TTC549 (cell line): ENCODE measurements around the gene GADD45GIP1.
"Not testable (repeated sequence)": the region's sequence is repeated elsewhere in the genome, so short reads cannot be mapped to it uniquely, and the experiment has no call there.

Source experiments
- FAIRE-seq: peaks from 2 replicates; lab custom pipeline; 2012; peaks lifted over from hg19 to GRCh38; lab: Jason Lieb, UNC

Gene GADD45GIP1

DNA sequence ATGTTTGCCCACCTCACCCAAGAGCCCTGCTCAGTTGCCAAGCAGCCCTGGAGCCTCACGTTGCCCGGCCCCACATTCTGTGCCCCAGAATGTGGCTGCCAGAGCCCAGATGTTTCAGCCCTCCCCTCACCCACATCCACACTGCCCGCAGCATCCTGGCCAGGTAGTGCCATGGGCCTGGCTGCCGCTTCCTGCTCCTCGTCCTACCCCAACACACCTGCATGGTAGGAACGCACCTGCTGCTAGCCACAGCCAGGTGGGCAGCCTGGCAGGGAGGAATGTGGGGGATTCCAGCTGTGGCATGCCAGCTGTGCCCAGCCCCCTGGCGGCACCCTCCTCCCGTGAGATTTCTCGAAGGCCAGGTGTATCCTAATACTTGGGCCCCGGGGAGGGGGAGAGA is 30.8 kb upstream of the GADD45GIP1 start:
- FAIRE-seq: no peak

DNA sequence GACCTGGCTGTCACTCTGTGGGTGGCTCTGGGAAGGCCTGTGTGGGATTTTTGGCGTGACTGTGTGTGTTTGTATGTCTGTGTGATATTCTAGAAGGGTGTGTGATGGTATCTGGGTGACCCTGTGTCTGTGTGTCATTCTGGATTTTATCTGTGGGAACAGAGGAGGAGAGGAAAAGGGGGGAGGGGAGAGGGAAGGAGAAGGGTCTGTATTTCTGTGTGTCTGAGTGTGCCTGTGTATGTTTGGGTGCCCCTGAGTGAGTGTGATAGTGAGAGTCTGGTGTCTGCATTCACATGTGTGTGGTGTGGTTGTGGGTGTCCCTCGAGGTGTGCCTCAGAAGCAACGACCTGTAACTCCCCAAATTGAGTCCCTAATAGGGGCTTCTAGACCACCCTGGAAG is 30.2 kb upstream of the GADD45GIP1 start:
- FAIRE-seq: no peak

DNA sequence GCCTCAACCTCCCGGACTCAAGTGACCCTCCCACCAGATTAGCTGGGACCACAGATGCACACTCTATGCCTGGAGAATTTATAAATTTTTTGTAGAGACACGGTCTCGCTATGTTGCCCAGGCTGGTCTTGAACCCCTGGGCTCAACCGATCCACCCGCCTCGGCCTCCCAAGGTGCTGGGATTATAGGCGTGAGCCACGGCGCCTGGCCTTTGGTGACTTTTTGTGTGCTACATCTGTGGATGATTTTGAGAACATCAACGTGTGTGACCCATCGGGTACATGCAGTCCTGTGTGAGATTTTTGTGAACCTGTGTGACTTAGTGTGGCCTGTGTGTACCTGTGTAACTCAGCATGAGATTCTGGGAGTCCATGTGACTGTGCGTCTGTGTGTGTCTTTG is 29.7 kb upstream of the GADD45GIP1 start:
- no peak for FAIRE-seq

DNA sequence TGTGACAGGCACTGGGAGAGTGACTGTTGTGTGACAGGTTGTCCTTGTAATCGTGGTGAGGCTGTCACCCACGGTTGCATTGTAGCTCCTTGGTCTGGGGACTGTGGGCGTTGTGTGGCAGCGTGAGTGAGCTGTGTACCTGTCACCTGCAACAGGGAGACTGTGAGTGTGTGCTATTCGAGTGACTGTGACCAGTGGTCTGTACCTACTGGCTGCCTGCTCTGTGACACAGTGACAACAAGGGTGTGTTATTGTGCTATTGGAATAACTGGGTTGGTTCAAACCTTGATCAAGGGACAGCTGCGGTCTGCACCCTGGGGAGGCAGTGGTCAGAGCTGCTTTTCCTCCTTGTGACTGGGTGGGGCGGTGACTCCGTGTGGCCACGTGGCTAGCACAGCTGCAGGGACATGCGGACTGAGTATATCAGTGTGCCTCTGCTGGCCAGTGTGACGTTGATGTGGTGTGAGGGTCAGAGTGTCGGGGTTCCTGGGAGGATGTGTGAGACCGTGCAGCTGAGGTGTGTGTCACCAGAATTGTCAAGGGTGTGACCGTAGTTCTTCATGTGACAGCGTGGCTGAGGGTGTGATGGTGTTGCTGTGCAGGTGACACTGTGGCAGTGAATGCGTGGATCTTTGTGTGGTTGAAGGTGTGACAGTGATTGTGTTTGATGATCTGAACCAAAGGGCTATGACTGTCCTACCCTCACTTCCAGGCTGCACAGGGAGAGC is 28.2 kb upstream of the GADD45GIP1 start:
- FAIRE-seq: no peak

DNA sequence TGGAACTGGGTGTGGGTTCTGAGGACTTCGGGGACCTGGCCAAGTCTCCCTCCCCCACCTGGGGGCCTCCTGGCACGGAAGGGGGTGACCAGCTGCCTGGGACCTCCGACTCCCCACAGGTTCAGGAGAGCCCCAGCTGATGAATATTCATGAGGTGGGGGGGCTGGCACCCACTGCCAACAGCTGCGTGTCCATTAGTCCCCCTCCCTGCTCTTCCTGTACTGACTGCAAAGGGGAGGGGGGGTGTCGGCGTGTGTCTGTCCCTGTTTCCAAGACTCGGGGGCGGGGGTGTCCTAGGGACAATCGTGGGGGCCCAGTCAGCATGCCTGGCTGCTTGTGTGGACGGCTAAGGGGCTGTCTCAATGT is 27.6 kb upstream of the GADD45GIP1 start:
- no peak for FAIRE-seq

DNA sequence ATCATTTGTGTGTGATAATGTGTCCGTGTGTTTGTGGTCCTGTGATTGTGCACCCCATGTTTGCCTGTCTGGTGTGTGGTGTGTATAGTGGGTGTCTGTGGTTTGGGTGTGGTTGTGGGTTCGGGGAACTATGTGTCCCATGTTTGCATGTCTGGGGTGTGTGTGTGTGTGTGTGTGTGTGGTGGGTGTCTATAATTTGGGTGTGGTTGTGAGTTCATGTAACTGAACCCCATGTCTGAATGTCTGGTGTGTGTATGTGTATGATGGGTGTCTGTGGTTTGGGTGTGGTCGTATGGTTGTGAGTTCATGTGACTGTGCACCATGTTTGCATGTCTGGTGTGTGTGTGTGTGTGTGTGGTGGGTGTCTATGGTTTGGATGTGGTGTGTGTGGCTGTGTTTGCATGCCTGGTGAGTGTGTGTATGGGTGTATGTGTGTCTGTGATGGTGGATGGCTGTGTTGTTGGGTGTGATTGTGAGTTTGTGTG is 27.2 kb upstream of the GADD45GIP1 start:
- no peak for FAIRE-seq

DNA sequence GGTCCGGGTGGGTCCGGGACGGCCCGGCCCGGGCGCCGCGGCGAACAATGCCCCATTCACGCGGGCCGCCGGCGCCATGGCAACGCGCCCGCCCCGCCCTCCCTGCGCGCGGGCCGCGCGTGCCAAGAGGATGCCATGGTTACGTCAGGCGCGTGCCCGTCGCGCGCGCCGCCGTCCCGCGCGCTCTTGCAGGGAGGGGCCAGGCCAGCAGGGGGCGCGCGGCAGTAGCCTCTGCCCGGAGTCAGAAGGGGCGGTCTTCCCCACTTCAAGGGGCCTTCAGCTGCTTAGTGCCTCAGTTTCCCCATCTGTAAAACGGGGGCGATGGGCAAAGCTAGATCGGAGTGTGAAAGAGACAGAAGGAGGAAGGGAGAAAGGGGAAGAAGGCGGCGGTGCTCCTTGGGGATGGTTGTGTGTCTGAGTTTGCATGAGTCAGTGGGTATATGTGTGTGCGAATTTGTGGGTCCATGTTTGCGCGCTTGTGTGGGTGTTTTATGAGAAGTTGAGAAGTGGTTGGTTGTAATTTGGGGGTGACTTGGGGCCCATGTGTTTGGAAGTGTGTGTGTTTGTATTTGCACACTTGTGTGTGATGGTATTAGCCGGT is 26.6 kb upstream of the GADD45GIP1 start:
- no peak for FAIRE-seq

DNA sequence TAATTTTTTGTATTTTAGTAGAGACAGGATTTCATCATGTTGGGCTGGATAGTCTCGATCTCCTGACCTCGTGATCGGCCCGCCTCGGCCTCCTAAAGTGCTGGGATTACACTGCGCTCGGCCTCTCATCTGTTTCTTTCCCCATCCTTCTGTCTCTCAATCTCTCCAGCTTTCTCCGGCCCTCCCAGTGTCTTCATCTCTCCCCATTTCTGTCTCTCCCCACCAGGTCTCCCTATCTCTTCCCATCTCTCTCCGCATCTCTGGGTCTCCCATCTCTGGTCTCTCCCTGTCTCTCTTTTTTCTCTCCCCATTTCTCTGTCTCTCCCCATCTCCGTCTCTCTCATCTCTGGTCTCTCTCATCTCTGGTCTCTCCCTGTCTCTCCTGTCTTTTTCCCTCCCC is 26.1 kb upstream of the GADD45GIP1 start:
- no peak for FAIRE-seq

DNA sequence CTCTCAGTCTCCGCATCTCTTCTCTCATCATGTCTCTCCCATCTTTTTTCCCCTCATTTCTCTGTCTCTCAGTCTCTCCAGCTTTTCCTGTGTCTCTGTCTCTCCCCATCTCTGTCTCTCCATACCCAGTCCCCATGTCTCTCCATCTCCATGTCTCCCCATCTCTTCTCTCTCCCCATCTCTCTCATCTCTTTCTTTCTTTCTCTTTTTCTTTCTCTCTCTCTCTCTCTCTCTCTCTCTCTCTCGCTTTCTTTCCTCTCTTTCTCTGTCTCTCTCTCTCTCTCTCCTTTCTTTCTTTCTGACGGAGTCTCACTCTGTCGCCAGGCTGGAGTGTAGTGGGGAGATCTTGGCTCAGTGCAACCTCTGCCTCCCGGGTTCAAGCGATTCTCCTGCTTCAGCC is 25.6 kb upstream of the GADD45GIP1 start:
- no peak for FAIRE-seq

DNA sequence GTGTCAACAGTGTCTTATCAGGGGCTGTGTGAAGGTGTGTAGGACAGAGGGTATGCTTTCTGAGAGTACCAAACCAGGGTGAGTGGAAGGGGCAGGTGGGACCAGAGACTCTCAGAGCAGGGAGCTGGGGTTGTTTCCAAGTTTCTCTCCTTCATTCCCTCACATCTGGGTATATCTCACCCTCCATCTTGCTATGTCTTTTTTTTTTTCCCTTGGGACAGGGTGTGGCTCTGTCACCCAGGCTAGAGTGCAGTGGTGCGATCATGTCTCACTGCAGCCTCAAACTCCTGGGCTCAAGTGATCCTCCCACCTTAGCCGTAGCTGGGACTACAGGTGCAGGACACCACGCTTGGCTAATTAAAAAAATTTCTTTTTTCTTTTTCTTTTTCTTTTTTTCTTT is 23.0 kb upstream of the GADD45GIP1 start:
- no peak for FAIRE-seq

DNA sequence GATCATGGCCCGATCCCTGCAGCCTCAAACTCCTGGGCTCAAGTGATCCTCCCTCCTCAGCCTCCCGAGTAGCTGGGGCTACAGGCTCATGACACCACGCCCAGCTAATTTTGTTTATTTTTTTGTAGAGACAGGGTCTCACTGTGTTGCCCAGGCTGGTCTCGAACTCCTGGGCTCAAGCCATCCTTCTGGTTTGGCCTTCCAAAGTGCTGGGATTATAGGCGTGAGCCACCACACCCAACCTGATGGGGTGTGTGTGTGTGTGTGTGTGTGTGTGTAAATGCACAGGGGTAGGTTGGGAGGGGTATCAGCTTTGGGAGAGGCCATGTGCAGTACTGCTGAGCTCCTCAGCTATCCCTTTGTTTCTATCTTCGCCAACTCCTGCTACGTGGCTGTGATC is 19.1 kb upstream of the GADD45GIP1 start:
- FAIRE-seq: not testable (repeated sequence)

DNA sequence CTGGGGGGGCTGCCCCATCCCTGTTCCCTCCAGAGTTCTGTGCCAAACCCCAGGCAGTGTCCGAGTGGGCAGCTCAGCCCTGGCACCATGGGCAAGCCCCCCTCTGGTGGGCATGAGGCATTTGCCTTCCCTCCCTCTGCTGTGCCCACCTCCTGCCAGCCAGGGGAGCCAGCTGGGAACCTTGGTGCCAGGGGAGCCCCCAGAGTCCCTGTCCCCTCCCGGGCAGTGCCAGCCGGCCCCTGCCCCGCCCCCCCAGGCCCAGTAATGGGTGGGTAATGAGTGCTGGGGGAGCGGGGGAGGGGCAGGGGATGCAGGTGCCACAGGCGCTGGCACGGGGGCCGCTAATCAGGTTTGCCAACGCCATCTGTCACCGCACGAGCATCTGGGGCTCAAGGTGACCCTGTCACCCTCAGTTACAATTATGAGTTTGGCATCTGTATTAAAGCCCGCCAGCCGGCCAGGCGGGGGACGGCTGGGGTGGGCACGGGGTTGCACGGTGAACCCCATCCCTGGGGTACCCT is 18.3 kb upstream of the GADD45GIP1 start:
- FAIRE-seq: no peak

DNA sequence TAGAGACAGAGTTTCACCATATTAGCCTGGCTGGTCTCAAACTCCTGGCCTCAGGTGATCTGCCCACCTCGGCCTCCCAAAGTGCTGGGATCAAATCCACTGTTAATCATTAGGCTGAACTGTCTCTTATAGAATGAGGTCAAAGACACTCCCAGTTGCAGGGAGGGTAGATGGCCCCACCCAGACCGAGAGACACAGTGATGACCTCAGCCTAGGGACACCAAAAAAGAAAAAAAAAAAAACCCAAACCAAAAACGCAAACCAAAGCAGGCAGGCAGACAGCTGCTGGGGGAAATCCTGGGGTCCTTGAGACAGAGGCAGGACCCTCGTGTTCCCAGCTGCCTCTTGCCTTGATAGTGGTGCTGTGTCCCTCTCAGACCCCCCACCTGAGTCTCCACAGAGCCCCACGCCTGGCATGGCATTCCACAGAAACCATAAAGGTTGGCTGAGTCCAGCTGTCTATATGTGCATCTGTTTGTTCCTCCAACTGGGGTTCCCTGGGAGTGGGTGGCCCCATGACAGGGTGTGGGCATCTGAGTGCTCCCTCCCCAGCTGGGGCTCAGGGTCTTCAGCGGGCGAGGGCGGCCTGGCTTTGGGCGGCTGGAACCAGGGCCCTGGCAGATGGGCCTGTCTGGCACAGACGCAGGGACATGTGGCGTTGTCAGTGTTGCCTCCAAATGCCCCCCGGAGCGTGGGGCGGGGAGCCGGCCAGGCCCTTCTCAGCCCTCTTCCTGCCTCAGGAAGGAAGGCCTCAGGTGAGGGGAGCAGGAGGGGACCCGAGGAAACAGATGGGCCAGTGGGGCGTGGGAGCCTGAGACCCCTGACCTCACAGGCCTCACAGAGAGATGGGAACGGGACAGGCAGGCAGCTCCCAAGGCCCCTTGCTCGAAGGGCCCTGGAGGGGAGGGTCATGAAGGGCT is 17.5 kb upstream of the GADD45GIP1 start:
- no peak for FAIRE-seq

DNA sequence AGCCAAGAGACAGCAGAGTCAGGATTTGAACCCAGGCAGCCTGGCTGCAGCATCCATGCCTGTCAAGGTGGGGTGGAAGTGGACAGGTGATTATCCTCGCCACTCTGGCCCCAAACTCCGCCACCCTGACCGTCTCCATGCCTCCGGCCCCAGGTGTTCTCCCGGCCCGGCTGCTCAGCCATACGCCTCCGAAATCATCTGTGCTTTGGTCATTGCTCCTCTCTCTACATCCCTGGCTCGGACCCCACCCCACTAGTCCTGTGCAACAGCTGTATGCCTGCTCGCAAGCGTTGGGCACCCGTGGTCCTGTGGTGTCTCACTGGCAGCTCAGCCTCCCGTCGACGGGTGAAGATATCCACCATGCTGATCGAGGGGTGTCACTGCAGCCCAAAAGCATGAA is 16.2 kb upstream of the GADD45GIP1 start:
- no peak for FAIRE-seq

DNA sequence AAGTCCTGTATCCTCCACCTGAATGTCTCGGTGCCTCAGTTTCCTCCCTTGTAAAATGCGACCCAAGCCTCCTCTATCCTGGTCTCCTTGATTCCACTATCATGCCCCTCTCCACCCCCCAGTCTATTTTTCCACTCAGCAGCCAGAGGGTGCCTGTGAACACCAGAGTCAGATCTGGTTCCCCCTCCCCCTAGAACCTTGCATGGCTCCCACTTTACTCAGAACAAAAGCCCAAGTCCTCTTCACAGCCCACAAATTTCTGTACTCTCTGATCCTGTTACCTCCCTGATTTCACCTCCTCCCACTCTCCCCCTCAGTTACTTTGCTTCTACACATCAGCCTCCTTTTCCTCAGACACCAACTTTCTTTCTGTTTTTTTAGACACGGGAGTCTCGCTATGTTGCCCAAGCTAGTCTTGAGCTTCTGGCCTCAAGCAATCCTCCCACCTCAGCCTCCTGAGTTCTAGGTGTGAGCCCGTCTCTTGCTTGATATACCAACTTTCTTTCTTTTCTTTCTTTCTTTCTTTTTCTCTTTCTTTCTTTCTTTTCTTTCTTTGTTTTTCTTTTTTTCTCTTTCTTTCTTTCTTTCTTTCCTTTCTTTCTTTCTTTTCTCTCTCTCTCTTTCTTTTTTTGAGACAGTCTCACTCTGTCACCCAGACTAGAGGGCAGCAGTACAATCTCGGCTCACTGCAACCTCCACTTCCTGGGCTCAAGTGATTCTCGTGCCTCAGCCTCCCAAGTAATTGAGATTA is 13.2 kb upstream of the GADD45GIP1 start:
- FAIRE-seq: no peak

DNA sequence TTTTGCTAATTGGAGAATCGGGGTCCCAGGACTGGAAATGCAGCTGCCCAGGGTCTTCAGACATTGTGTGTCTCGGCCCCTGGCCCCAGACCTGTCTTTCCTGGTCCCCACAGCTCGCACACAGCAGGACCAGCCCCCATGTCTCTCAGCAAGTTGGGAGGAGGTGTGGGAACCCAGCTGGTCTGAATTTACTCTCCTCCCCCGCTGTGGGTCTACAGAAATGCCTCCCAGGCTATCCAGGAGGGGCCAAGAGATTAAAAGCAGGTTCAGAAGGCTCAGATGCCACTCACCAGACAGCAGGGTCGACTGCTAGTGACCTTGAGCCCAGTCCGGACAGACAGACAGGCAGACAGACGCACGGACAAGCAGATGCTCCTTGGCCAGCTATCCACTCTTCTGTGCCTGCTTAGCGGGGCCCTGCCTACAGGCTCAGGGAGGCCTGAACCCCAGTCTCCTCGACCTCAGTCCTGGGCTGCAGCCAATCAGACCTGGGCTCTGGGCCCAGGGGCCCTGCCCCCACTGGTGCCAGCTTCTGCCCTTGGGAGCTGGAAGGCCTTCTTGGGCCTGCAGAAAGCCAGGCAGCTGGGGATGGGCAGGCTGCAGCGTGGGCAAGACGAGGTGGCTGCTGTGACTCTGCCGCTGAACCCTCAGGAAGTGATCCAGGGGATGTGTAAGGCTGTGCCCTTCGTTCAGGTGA is 12.4 kb upstream of the GADD45GIP1 start, which contains the start of gene DAND5:
Gene DAND5, plus strand, starts transcription at position 285 of the 697 bp plus-strand sequence. Its CDS starts 85 bp downstream, at position 370.
- no peak for FAIRE-seq

DNA sequence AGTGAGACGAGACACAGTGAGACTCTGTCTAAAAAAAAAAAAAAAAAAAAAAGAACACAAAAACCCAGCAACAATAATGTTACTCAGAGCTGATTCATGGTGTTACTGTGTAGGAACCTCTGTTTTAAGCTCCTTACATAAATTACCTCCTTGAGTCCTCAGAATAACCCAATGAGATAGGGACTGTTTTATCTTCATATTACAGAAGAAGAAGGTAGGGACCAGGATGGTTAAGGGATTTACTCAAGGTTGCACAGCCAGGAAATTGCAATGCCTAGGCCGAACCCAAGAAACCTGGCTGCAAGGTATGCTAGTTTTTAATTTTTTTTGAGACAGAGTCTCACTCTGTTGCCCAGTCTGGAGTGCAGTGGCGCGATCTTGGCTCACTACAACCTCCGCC is 10.9 kb upstream of the GADD45GIP1 start:
- FAIRE-seq: no peak

DNA sequence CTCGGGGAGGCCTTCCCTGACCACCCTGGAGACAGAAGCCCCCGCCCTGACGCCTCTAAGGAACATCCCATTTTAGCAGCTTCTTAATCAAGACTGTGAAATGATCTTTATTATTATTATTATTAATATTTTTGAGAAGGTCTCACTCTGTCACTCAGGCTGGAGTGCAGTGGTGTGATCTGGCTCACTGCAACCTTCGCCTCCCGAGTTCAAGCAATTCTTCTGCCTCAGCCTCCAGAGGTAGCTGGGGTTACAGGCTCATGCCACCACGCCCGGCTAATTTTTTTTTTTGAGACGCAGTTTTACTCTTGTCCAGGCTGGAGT is 8.8 kb upstream of the GADD45GIP1 start:
- no peak for FAIRE-seq

DNA sequence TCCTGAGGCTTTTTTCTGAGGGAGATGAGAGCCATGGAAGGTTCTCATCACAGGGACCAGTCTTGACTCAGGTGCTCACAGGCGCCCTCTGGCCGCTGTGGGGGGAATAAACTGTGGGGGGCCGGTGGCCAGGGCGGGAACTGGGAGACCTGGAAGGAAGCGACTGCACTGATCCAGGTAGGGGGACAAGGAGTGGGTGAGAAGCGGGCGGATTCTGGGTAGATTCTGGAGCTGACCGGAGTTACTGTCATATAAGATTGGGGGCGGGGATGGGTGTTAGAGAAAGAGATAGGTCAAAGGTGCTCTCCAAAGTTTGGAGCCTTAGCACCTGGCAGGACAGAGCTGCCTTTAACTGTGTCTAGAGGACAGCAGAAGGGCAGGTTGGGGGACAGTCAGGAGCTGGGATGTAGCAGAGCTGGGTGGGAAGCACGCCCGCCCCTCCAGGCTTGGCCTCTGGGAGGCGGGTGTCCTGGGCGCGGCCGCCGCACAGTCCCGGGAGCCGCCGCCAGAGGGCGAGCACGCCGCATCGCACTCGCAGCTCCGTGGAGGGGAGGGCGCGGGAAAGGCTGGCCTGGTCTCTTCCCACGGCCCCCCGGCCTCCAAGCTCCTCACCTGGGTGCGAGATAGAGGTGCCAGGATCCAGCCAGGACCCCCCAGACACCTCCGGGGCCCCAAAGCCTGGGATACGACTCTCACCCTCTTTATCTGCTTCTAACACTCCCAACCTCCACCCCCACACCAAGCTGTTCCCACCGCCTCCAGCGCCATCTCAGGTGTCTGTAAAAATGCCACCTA is 8.2 kb upstream of the GADD45GIP1 start:
- FAIRE-seq: no peak

DNA sequence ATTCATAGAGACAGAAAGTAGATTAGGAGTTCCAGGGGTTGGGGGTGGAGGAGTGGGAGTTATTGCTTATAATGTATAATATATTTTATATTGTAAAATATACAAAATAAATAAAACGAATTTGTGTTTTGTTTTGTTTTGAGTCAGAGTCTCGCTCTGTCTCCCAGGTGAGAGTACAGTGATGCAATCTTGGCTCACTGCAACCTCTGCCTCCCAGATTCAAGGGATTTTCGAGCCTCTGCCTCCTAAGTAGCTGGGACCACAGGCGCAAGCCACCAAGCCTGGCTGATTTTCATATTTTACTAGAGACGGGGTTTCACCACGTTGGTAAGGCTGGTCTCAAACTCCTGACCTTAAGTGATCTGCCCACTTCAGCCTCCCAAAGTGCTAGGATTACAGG is 2.5 kb upstream of the GADD45GIP1 start:
- FAIRE-seq: no peak
